ENCODE data around the gene PLXDC2.

The PLXDC2 gene

GRCh38 chr10:19971343-19972052 lies 155.3 kb downstream of the PLXDC2 start:
- DNase-seq (ENCODE audit: insufficient read length, low spot score) (no peak), FAIRE-seq (no peak)
- TF ChIP-seq POLR2A (IDR thresholded peaks at IDR 0.05; ENCODE audit: low read depth, low read length) = no peak

- DNase-seq (ENCODE audit: insufficient read length, low spot score) (no peak), FAIRE-seq (no peak)
- TF ChIP-seq POLR2A (IDR thresholded peaks at IDR 0.05; ENCODE audit: low read depth, low read length) (no peak), PAX5 (IDR thresholded peaks at IDR 0.05; ENCODE audit: insufficient read depth, low read length, severe bottlenecking) (no peak), POU2F2 (IDR thresholded peaks at IDR 0.05; ENCODE audit: low read depth, low read length) (no peak)
Measured at GRCh38 chr10:19974138-19974537, 157.9 kb downstream of the PLXDC2 start.

GRCh38 chr10:19974554-19974953 lies 158.3 kb downstream of the PLXDC2 start:
- FAIRE-seq (no peak), DNase-seq (ENCODE audit: insufficient read length, low spot score) (no peak)
- TF ChIP-seq POU2F2 (IDR thresholded peaks at IDR 0.05; ENCODE audit: low read depth, low read length) (no peak), TAF1 (IDR thresholded peaks at IDR 0.05; ENCODE audit: low read depth, low read length) (no peak), POLR2AphosphoS5 (IDR thresholded peaks at IDR 0.05; ENCODE audit: low read depth, low read length) (no peak), POLR2A (IDR thresholded peaks at IDR 0.05; ENCODE audit: low read depth, low read length) (no peak)

- TF ChIP-seq POLR2AphosphoS5 (IDR thresholded peaks at IDR 0.05; ENCODE audit: low read depth, low read length) = no peak
- TF ChIP-seq SPI1 (IDR thresholded peaks at IDR 0.05; ENCODE audit: low read depth, low read length) = no peak
- no peak for TF ChIP-seq TAF1 (IDR thresholded peaks at IDR 0.05; ENCODE audit: low read depth, low read length)
- TF ChIP-seq PAX5 (IDR thresholded peaks at IDR 0.05; ENCODE audit: insufficient read depth, low read length, severe bottlenecking) = no peak
- TF ChIP-seq POU2F2 (IDR thresholded peaks at IDR 0.05; ENCODE audit: low read depth, low read length) = no peak
- DNase-seq (ENCODE audit: insufficient read length, low spot score) (no peak), FAIRE-seq (no peak)
Measured at GRCh38 chr10:19977097-19977521, 160.9 kb downstream of the PLXDC2 start.

- TF ChIP-seq SPI1 (IDR thresholded peaks at IDR 0.05; ENCODE audit: low read depth, low read length) (no peak), PAX5 (IDR thresholded peaks at IDR 0.05; ENCODE audit: insufficient read depth, low read length, severe bottlenecking) (no peak), POLR2AphosphoS5 (IDR thresholded peaks at IDR 0.05; ENCODE audit: low read depth, low read length) (no peak), POU2F2 (IDR thresholded peaks at IDR 0.05; ENCODE audit: low read depth, low read length) (no peak), TAF1 (IDR thresholded peaks at IDR 0.05; ENCODE audit: low read depth, low read length) (no peak), POLR2A (IDR thresholded peaks at IDR 0.05; ENCODE audit: low read depth, low read length) (no peak)
- FAIRE-seq = no peak
- no peak for DNase-seq (ENCODE audit: insufficient read length, low spot score)
Measured at GRCh38 chr10:19979628-19980027, 163.4 kb downstream of the PLXDC2 start.

- TF ChIP-seq POLR2A (IDR thresholded peaks at IDR 0.05; ENCODE audit: low read depth, low read length) = no peak
- no peak for TF ChIP-seq TAF1 (IDR thresholded peaks at IDR 0.05; ENCODE audit: low read depth, low read length)
- no peak for TF ChIP-seq POLR2AphosphoS5 (IDR thresholded peaks at IDR 0.05; ENCODE audit: low read depth, low read length)
- TF ChIP-seq SPI1 (IDR thresholded peaks at IDR 0.05; ENCODE audit: low read depth, low read length) = no peak
- no peak for TF ChIP-seq PAX5 (IDR thresholded peaks at IDR 0.05; ENCODE audit: insufficient read depth, low read length, severe bottlenecking)
- no peak for TF ChIP-seq POU2F2 (IDR thresholded peaks at IDR 0.05; ENCODE audit: low read depth, low read length)
- DNase-seq (ENCODE audit: insufficient read length, low spot score) = no peak
- FAIRE-seq = no peak
Measured at GRCh38 chr10:19983880-19984565, 167.8 kb downstream of the PLXDC2 start.

GRCh38 chr10:19985745-19986144 lies 169.5 kb downstream of the PLXDC2 start:
- DNase-seq (ENCODE audit: insufficient read length, low spot score) = no peak
- no peak for FAIRE-seq
- TF ChIP-seq SPI1 (IDR thresholded peaks at IDR 0.05; ENCODE audit: low read depth, low read length) = no peak
- no peak for TF ChIP-seq TAF1 (IDR thresholded peaks at IDR 0.05; ENCODE audit: low read depth, low read length)
- no peak for TF ChIP-seq PAX5 (IDR thresholded peaks at IDR 0.05; ENCODE audit: insufficient read depth, low read length, severe bottlenecking)
- no peak for TF ChIP-seq POLR2A (IDR thresholded peaks at IDR 0.05; ENCODE audit: low read depth, low read length)
- TF ChIP-seq POU2F2 (IDR thresholded peaks at IDR 0.05; ENCODE audit: low read depth, low read length) = no peak

- FAIRE-seq (no peak), DNase-seq (ENCODE audit: insufficient read length, low spot score) (no peak)
- TF ChIP-seq SPI1 (IDR thresholded peaks at IDR 0.05; ENCODE audit: low read depth, low read length) = no peak
- no peak for TF ChIP-seq PAX5 (IDR thresholded peaks at IDR 0.05; ENCODE audit: insufficient read depth, low read length, severe bottlenecking)
Measured at GRCh38 chr10:19986591-19986990, 170.4 kb downstream of the PLXDC2 start.

GRCh38 chr10:19987931-19988330 lies 171.7 kb downstream of the PLXDC2 start:
- no peak for TF ChIP-seq POU2F2 (IDR thresholded peaks at IDR 0.05; ENCODE audit: low read depth, low read length)
- TF ChIP-seq POLR2A (IDR thresholded peaks at IDR 0.05; ENCODE audit: low read depth, low read length) = no peak
- TF ChIP-seq PAX5 (IDR thresholded peaks at IDR 0.05; ENCODE audit: insufficient read depth, low read length, severe bottlenecking) = no peak
- TF ChIP-seq SPI1 (IDR thresholded peaks at IDR 0.05; ENCODE audit: low read depth, low read length) = no peak
- TF ChIP-seq POLR2AphosphoS5 (IDR thresholded peaks at IDR 0.05; ENCODE audit: low read depth, low read length) = no peak
- DNase-seq (ENCODE audit: insufficient read length, low spot score) = no peak
- FAIRE-seq = no peak

GRCh38 chr10:19993714-19994315 lies 177.6 kb downstream of the PLXDC2 start:
- FAIRE-seq (no peak), DNase-seq (ENCODE audit: insufficient read length, low spot score) (no peak)
- TF ChIP-seq SPI1 (IDR thresholded peaks at IDR 0.05; ENCODE audit: low read depth, low read length) (no peak), TAF1 (IDR thresholded peaks at IDR 0.05; ENCODE audit: low read depth, low read length) (no peak)
